Pulmonary artery endothelial cell (primary cell): ENCODE data around the gene ASIC1. TPM values are rescaled to one million over a fixed set of nuclear protein-coding genes. Genes with fewer than 3 reads are reported as not detected.
"Not testable (repeated sequence)": the region's sequence is repeated elsewhere in the genome, so short reads cannot be mapped to it uniquely, and the experiment has no call there.

ENCODE experiments used
- DNase-seq: peaks from one replicate; pipeline ENCODE4 v3.0.0-alpha.2; 2011; ENCODE audit warnings: low read depth, low spot score
- total RNA-seq: library from RNA; depleted of rRNA; stranded (reverse); fragments of >200 nt; gene quantifications from 2 replicates; pipeline ENCODE4 v1.2.3, GENCODE V29; 2014

ASIC1 gene
- total RNA-seq, 1 donor from 2014 or later: 0.59 TPM

GRCh38 chr12:50084409-50084774, 27.0 kb downstream of the ASIC1 start:
- not testable (repeated sequence) for DNase-seq

- peak; percentile 78 for DNase-seq
Measured at GRCh38 chr12:50084775-50085614, 27.6 kb downstream of the ASIC1 start, which contains the start of gene SMARCD1. Gene SMARCD1 (plus strand): TSS chr12:50085342. CDS start chr12:50085370, 28 bp downstream.

GRCh38 chr12:50085615-50086072, 28.2 kb downstream of the ASIC1 start:
- no peak for DNase-seq

GRCh38 chr12:50086148-50086547, 28.8 kb downstream of the ASIC1 start:
- DNase-seq: no peak

- DNase-seq: no peak
Measured at GRCh38 chr12:50087151-50087550, 29.8 kb downstream of the ASIC1 start.

GRCh38 chr12:50087995-50088394, 30.6 kb downstream of the ASIC1 start:
- peak; percentile 69 for DNase-seq

GRCh38 chr12:50088577-50089335, 31.4 kb downstream of the ASIC1 start:
- DNase-seq: no peak

- no peak for DNase-seq
Measured at GRCh38 chr12:50089730-50090129, 32.3 kb downstream of the ASIC1 start.

GRCh38 chr12:50090391-50090790, 33.0 kb downstream of the ASIC1 start:
- no peak for DNase-seq

- DNase-seq: no peak
Measured at GRCh38 chr12:50097952-50098351, 40.6 kb downstream of the ASIC1 start.

GRCh38 chr12:50099302-50100008, 42.1 kb downstream of the ASIC1 start:
- no peak for DNase-seq

- no peak for DNase-seq
Measured at GRCh38 chr12:50100561-50100960, 43.2 kb downstream of the ASIC1 start.

GRCh38 chr12:50101663-50102062, 44.3 kb downstream of the ASIC1 start:
- DNase-seq: no peak

GRCh38 chr12:50102131-50102531, 44.7 kb downstream of the ASIC1 start:
- DNase-seq: no peak

GRCh38 chr12:50102646-50103309, 45.4 kb downstream of the ASIC1 start:
- no peak for DNase-seq

GRCh38 chr12:50103351-50103750, 46.0 kb downstream of the ASIC1 start:
- DNase-seq: no peak

- DNase-seq: no peak
Measured at GRCh38 chr12:50103767-50104321, 46.4 kb downstream of the ASIC1 start, which contains the start of gene GPD1. Gene GPD1 (plus strand): TSS chr12:50104008. CDS start chr12:50104051, 43 bp downstream.

GRCh38 chr12:50104417-50105366, 47.3 kb downstream of the ASIC1 start:
- no peak for DNase-seq

- DNase-seq: no peak
Measured at GRCh38 chr12:50105913-50106450, 48.6 kb downstream of the ASIC1 start.
